Heart left ventricle (tissue), 16 donors: ENCODE results near the gene FOXP1. TPM values are rescaled to one million over a fixed set of nuclear protein-coding genes. Genes with fewer than 3 reads are reported as not detected.

ENCODE experiments used
- ATAC-seq, 4 donors: fragments of 200-7000 bp; cut with Tn5 transposase; one replicate each; pipeline ENCODE4 v1.9.1; 2020 to 2022; ENCODE audit warnings: moderate library complexity in 4 of 4, mild to moderate bottlenecking in 3 of 4, moderate number of reproducible peaks in 1 of 4
- DNase-seq, 5 donors: peaks; one replicate each; pipeline ENCODE4 v3.0.0-alpha.2; 2020
- H3K27ac ChIP-seq, 12 donors: fragments of 200-600 bp; sonication (generic) in 4 of 12; one replicate each; pipeline versions ENCODE4 v1.5.0 to v1.8.0; 2016 to 2022; ENCODE audit warnings: mild to moderate bottlenecking in 2 of 12
- H3K27me3 ChIP-seq, 9 donors: fragments of 200-600 bp; sonication (generic) in 2 of 9; one replicate each; pipeline versions ENCODE4 v1.5.1 to v1.8.0; 2016 to 2022; ENCODE audit warnings: mild to moderate bottlenecking in 3 of 9
- H3K36me3 ChIP-seq, 9 donors: fragments of 200-600 bp; sonication (generic) in 2 of 9; one replicate each; pipeline versions ENCODE4 v1.5.0 to v1.8.0; 2018 to 2022; ENCODE audit warnings: mild to moderate bottlenecking in 2 of 9
- H3K4me1 ChIP-seq, 12 donors: fragments of 200-600 bp; sonication (generic) in 4 of 12; one replicate each; pipeline versions ENCODE4 v1.5.0 to v1.8.0; 2016 to 2022; ENCODE audit warnings: mild to moderate bottlenecking in 3 of 12
- H3K4me3 ChIP-seq, 12 donors: fragments of 200-600 bp; sonication (generic) in 4 of 12; one replicate each; pipeline versions ENCODE4 v1.5.0 to v1.8.0; 2017 to 2022; ENCODE audit warnings: mild to moderate bottlenecking in 9 of 12, moderate library complexity in 4 of 12
- H3K9me3 ChIP-seq, 12 donors: fragments of 200-600 bp; sonication (generic) in 4 of 12; one replicate each; pipeline versions ENCODE4 v1.5.0 to v1.8.0; 2016 to 2022; ENCODE audit warnings: mild to moderate bottlenecking in 1 of 12
- CTCF ChIP-seq, 12 donors: fragments of 200-600 bp; sonication (generic) in 4 of 12; IDR thresholded peaks; one replicate each; pipeline versions ENCODE4 v1.5.0 to v1.8.0; 2018 to 2022; ENCODE audit warnings: antibody characterized with exemption in 12 of 12, mild to moderate bottlenecking in 5 of 12
- POLR2A ChIP-seq, 2 donors: fragments of 450-650 bp; IDR thresholded peaks; one replicate each; pipeline ENCODE4 v1.6.1; 2017; ENCODE audit warnings: antibody characterized with exemption in 2 of 2, mild to moderate bottlenecking in 2 of 2, moderate library complexity in 2 of 2
- WGBS, 4 donors: extraction: QIAGEN DNeasy Blood & Tissue Kit in 2 of 4; methylation state at CpG; one replicate each; pipeline versions ENCODE4 v1.1.5 to v1.1.7; 2013 to 2018; 5-methylcytosine and 5-hydroxymethylcytosine counted together
- intact Hi-C, 10 donors: fragments of 100-400 bp; cut with DNase I; formaldehyde crosslinking; loops; one replicate each; pipeline versions ENCODE4 v1.11.1 to v1.14.2; 2022
- polyA plus RNA-seq, 2 donors: library from polyadenylated mRNA; stranded (reverse); fragments of 200-250 nt; gene quantifications; one replicate each; pipeline ENCODE4 v1.2.3, GENCODE V29; 2013
- total RNA-seq, 9 donors: library from RNA; depleted of rRNA in 2 of 9; stranded (reverse); fragments of >200 nt in 2 of 9; fragmentation: NEBNext Ultra II Directional in 3 of 9; extraction: Animal tissue kit (Norgen Biotek cat#: 25700) in 3 of 9; gene quantifications; one replicate each; pipeline versions ENCODE4 v1.1.0 to v1.2.4, GENCODE V29; 2016 to 2023
- donor health status: ischemic (EF 13 %, LVEDD 7.1; RV severe dilation, severe dysfunction).
- donor health status: healthy with polysubstance abuse.
- donor health status: DM: no; HTN: yes; CAD: no.
- donor health status: DM: no; HTN: no; CAD: no.
- donor health status: ischemic (EF 25% LVEDD 6.9; RV normal size, moderate dysfunction).
- donor health status: ischemic (EF 25% LVEDD 5.7; RV mildly dilated, moderate dysfunction).
- donor health status: healthy.
- donor health status: DM: yes; HTN: yes; CAD: no.
- donor health status: ischemic (EF 35%, LVEDD 5.7; RV mildly dilated, moderate dysfunction).
- donor health status: nonischemic (EF 11% LVEDD 7.7; RV severe dilation, severe dysfunction).
- donor health status: DM: yes; HTN: yes; CAD: no.
- donor health status: PGD.
- donor health status: ischemic (EF 29% LVEDD 5.4; RV normal size, mild dysfunction).
- donor health status: nonischemic (EF 23%, LVEDD 6.1; RV moderate dilation, normal function).

FOXP1 gene
- total and polyA plus RNA-seq, 11 donors, result 14.9 to 67.8 (median 41.1) TPM

- H3K4me1 ChIP-seq, result peaks cover 0 to 27% (median 9%) of the 10 kb centered on the region in 12 donors
- DNase-seq (no peak), ATAC-seq (no peak)
- H3K27ac ChIP-seq, result peak overlapping the region in 1 of 12 donors; percentile 8
- no peaks in the 10 kb centered on the region for H3K9me3 ChIP-seq
- H3K36me3 ChIP-seq, result no peaks in the 10 kb centered on the region
- H3K27me3 ChIP-seq, result no peaks in the 10 kb centered on the region
- WGBS, 4 donors, result 88 to 99% (median 95%) methylated on average over 2 of the region's 2 CpGs
- no peak overlapping the region for H3K4me3 ChIP-seq
- intact Hi-C loops, result loop anchor here in 1 of 10 donors (5.0 kb wide), 1 partner anchor 762 kb away; no protein-coding TSS in a partner anchor
- no peak for TF ChIP-seq CTCF (IDR thresholded peaks at IDR 0.05)
- no peak for TF ChIP-seq POLR2A (IDR thresholded peaks at IDR 0.05)
These were observed 269.7 kb downstream of the FOXP1 start for GRCh38 chr3:71313844-71314243.

- Histone ChIP-seq H3K36me3 (no peaks in the 10 kb centered on the region), H3K4me3 (no peak overlapping the region), H3K4me1 (peaks cover 0 to 27% (median 6%) of the 10 kb centered on the region in 12 donors), H3K27ac (peak overlapping the region in 2 of 12 donors; percentile 63 to 67), H3K27me3 (no peaks in the 10 kb centered on the region), H3K9me3 (no peaks in the 10 kb centered on the region)
- DNase-seq (no peak), ATAC-seq (no peak)
- intact Hi-C loops, result loop anchor here in 1 of 10 donors (5.0 kb wide), 1 partner anchor 760 kb away; no protein-coding TSS in a partner anchor
- 86 to 96% (median 92%) methylated on average over 5 of the region's 5 CpGs for WGBS, 4 donors
- TF ChIP-seq POLR2A (IDR thresholded peaks at IDR 0.05) (no peak), CTCF (IDR thresholded peaks at IDR 0.05) (no peak)
These were observed 271.1 kb downstream of the FOXP1 start for GRCh38 chr3:71312461-71312860.

- ATAC-seq (peak in 2 of 4 donors; percentile 4 to 32), DNase-seq (no peak)
- H3K4me3 ChIP-seq, result no peak overlapping the region
These were observed 271.9 kb downstream of the FOXP1 start for GRCh38 chr3:71311661-71312046.

More at GRCh38 chr3:71311661-71312046, 271.9 kb downstream of the FOXP1 start:
- TF ChIP-seq POLR2A (IDR thresholded peaks at IDR 0.05) (no peak), CTCF (IDR thresholded peaks at IDR 0.05) (no peak)
- WGBS, 4 donors, result 83 to 91% (median 87%) methylated on average over 3 of the region's 3 CpGs
- Histone ChIP-seq H3K4me1 (peaks cover 0 to 27% (median 6%) of the 10 kb centered on the region in 12 donors), H3K27ac (peak overlapping the region in 6 of 12 donors; percentile 24 to 67 (median 50)), H3K36me3 (no peaks in the 10 kb centered on the region), H3K27me3 (no peaks in the 10 kb centered on the region), H3K9me3 (no peaks in the 10 kb centered on the region)
- intact Hi-C loops, result loop anchor here in 3 of 10 donors (2.0 to 5.0 kb wide), 3 partner anchors 273 to 759 kb away; no protein-coding TSS in a partner anchor
